ENCODE data around the gene ASTN2.
"Not testable (repeated sequence)": the region's sequence is repeated elsewhere in the genome, so short reads cannot be mapped to it uniquely, and the experiment has no call there.

ASTN2 gene

DNA sequence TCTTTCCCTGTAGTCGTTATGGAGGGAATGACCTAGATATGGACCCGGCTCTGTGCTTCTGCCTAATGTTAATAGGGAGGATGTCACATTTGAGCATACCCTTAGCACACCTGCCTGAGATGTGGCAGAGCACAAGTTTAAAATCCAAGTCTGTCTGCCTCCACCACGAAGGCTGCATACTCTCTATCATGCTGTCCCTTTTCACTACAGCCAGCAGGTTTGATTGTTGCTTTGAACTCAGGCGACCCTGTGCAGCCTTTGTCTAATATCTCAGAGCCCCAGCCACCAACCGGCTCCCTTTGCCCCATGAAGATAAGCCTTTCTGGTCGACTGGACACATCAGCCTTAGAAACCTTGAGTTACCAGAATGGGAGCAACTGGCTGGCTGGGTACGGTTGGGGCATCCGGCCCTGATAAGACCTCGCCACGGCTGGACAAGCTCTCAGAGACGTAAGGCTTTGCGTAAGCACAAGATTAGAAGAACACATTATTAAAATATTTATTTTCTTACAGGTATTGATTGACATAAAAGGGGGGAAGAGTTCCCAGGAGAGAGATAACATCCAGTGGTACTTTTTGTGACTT, 949.8 kb downstream of the ASTN2 start:
- DNase-seq: no peak

DNA sequence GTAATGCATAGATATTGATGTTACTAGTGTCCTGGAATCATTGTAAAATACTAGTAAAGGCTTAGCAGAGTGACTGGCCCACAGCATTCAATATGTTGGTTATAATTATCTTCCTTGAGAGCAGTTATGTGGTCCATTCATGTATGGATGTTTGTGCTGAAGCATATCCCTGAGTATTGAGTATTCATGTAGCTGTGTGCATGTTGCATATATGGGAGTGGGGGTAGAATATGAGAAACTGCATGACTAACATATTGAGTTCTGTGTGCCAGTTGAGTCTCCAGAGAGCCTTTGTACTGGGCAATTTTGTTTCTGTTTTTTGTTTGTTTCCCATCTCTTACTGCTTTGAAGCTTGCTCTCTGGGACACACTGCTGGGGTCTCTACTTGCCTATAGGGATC, 950.4 kb downstream of the ASTN2 start:
- no peak for DNase-seq

DNA sequence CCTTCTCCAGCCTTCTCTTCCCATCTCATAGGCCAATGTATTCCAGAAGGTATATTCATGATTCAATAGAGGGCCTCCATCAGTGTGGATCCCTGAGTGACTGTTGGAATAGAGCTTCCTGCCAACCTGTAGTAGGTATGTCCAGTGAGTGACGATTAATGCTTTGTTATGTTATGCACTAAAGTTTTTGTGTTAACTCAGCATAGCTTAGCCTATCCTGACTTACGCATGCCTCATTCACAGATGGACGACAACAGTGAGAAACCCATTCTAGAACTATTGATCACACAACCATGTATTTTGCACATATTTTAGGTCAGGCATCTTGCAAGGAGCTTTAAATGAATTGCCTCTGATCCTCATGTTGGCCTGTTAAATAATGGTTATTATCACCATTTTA, 953.2 kb downstream of the ASTN2 start:
- no peak for DNase-seq

DNA sequence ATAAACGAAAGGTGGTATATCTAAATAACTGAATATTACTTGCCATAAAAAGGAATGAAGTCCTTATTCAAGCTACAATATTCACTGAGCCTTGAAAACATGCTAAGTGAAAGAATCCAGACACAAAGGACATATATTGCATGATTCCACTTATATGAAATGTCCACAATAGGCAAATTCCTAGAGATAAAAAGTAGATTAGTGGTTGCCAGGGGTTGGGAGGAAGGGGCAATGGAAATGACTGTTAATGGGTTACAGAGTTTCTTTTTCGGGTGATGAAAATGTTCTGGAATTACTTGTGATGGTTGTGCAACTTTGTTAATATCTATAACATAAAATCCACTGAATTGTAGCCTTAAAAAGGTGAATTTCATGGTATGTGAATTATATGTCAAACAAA, 954.8 kb downstream of the ASTN2 start:
- DNase-seq: no peak

DNA sequence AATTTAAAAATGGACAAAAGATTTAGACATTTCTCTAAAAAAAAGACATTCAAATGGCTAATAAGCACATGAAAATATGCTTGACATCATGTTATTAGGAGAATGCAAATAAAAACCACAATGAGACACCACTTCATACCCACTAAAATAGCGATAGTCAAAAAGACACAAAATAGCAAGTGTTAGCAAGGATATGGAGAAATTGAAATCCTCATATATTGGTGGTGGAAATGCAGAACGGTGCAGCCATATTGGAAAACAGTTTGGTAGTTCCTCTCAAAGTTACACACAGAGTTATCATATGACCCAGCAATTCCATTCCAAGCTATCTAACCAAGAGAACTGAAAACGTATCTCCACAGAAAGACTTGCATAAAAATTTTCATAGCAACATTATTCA, 955.3 kb downstream of the ASTN2 start:
- no peak for DNase-seq

DNA sequence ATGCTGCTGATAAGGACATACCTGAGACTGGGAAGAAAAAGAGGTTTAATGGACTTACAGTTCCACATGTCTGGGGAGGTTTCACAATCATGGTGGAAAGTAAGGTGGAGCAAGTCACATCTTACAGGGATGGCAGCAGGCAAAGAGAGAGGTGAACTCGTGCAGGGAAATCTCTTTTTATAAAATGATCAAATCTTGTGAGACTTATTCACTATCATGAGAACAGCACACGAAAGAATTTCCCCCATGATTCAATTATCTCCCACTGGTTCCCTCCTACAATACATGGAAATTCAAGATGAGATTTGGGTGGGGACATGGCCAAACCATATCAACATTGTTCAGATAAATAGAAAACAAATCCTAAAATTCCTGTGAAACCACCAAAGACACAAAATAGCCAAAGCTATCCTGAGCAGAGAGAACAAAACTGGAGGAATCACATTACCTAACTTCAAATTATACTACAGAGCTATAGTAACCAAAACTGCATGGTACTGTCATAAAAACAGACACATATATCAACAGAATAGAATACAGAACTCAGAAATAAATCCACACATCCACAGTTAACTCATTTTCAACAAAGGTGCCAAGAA, 958.3 kb downstream of the ASTN2 start:
- DNase-seq: no peak

DNA sequence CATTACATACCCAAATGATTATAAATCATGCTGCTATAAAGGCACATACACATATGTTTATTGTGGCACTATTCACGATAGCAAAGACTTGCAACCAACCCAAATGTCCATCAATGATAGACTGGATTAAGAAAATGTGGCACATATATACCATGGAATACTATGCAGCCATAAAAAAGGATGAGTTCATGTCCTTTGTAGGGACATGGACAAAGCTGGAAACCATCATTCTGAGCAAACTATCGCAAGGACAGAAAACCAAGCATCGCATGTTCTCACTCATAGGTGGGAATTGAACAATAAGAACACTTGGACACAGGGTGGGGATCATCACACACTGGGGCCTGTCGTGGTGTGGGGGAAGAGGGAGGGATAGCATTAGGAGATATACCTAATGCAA, 960.3 kb downstream of the ASTN2 start:
- not testable (repeated sequence) for DNase-seq

DNA sequence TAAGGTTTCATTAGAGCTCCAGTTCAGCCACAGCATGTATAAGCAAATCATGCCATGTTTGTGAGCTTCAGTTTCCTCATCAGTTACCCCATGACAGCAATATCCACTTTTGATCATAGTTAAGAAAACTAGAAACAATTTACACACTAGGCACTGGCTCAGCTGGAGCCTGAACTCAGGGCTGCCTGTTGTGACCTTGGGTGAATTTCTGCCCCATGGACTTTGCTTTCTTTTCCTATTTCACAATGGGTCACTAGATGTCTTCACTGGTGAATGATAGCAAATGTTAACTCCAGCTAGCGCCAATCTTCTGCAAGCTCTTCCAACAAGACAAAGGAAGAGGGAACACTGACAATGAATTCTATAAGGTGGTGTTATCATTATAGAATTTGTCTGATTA, 961.1 kb downstream of the ASTN2 start:
- no peak for DNase-seq

DNA sequence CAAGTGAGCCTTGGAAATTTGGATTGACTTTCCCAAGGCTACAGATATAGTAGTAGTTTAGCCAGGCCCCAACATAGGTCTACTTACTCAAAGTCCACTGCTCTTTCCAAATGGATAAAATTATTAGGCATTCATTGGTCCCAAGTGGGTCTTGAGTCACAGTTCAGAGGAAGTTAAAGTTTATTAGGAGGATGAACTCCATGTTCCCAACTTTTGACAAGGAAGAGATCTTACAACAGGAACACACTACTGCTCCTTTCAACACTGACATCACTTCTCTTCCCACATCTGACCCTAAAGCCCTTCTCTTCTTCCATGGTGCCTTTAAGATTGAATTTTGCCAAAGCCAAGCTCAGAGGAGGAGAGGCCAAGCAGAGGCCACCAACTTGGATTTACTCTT, 962.2 kb downstream of the ASTN2 start:
- DNase-seq: no peak

DNA sequence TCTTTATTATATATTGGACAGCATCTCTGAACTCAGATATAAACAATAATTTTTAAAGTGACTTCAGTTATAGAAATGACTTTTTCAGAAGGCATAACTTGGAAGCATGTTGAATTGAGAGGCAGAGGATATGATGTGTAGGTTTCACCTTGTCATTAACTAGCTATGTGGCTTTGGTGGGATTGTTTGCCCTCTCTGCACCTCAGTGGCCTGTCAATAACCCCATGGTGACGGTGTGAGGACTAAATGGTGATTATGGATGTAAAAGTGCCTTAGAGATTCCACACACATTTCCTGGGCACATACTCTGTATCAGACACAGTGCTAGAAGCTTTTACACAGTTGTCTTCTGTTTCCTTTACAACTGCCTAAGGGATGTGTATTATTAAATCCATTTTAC, 962.6 kb downstream of the ASTN2 start:
- DNase-seq: no peak

DNA sequence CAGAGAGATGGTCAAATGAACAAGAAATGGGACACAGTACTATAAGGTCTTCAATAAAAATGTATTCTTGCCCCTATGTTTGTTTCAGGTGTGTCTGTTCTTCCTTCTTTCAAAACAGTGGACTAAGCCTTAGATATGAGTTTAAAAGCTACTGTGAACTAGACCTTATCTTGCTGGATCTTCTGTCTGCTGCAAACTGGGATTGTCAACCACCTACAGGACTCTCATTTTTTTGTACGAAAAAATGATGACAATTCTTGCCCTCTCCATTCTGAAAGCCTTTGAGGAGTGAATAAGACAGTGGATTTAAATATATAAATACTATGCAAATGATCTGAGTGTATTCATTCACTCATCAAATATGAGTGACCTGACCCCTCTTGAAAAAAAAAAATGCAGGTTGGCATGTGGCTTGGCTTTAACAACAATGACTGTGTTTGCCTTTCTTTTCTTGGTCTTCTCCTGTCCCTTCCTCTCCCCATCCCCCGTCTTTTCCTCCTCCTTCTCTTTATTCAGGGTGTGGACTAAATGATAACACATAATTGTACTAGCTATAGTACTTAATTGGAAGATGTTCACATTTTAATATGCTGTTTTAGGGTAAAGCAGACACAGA, 963.2 kb downstream of the ASTN2 start:
- no peak for DNase-seq

DNA sequence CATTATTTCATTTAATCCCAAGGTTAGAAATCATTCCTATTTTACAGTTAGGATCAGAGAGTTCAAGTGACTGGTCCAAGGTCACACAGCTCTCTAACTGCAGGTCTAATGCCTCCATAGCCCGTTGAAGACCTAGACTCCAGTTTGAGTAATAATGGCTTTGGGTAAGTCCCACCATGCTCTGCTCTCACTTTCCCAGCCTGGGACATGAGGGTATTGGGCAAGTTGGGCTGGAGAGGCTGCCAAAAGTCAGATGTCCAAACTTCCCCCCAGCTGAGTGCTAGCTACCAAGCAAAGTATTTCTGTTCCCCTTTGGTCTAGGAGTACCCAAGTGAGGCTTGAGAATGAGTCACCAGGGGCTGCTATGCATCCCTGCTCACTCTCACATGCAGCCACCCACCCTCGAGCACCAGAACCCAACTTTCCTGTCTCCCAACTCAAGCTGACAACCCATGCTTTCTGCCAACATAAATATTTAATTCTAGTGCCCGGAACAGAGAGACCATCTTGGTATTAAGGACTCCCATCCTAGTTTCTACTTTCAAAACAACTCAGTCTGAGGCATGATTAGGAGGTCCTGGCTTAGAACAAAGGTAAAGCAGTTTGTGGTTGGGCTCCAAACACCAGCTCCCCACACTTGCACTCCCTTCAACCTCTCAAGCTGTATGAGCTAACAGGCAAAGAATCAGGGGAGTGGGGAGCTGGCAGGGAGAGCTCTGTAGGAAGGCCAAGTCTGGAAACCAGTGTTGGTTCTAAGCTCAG, 964.3 kb downstream of the ASTN2 start:
- DNase-seq: no peak

DNA sequence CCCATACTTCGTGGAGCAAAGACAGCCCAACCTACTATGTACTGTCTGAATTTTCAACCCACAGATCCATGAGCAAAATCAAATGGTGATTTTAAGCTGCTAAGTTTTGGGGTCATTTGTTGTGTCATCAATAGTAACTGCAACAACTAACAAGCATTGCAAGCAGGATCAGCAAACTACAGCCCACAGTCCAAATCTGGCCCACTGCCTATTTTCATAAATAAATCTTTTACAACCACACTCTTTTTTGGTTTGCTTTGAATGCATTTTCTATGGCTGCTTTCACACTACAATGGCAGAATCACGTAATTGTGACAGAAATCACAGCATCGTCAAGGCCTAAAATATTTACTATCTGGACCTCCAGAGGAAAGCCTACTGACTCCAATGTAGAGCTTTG, 964.9 kb downstream of the ASTN2 start:
- DNase-seq: no peak

DNA sequence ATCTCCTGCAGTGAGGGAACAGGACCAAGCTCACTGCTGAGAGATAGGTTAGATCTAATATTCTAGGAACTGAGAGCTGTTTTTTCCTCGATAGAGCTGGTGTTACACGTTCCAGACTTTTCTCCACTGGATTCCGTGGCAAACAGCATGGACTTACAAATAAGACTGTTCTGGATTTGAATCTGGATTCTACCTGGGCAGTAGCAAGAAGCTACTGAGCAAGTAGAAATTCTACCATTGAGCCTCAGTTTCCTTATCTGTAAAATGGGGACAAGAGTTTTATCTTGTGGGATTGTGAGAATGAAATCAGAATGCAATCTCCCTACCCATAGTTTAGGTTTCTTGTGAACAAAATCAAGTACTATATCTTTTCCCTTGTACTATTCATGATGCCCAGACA, 966.4 kb downstream of the ASTN2 start:
- DNase-seq: no peak

DNA sequence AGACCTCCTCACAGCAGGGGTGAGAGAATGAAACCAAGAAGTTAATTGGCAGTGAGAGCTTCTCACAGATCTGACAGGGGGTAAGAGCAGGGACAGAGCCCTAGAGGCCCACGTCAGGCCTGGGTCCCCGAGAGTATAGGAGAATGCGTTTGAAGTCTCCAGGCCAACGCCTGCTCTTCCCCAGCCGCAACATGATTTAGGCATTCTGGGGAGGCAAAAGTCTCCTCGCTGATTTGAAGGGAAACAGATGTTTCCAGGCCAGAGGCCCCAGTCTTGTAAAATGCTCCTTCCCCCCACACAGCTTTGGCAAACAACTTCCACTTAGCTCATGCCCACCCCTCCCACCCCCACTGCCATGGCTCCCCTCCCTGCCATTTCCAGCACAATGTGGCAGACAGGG, 966.9 kb downstream of the ASTN2 start:
- DNase-seq: no peak

DNA sequence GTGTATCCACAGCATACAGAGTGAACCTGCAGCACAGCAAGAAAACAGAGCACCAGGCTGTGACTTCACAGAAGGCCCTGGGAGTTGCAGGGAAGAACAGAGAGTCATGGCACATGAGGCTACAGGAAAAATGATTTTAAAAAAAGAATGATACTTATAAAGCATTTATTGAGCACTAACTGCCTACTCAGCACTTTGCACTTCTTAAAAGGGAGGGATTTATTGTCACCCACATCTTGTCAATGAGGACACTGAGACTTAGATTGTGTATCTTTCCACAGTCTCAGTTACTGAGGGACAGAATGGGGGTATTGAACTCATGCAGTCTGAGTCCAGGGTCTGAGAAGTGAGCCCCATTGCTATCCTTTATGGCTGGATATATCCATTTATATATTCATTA, 972.3 kb downstream of the ASTN2 start:
- no peak for DNase-seq

DNA sequence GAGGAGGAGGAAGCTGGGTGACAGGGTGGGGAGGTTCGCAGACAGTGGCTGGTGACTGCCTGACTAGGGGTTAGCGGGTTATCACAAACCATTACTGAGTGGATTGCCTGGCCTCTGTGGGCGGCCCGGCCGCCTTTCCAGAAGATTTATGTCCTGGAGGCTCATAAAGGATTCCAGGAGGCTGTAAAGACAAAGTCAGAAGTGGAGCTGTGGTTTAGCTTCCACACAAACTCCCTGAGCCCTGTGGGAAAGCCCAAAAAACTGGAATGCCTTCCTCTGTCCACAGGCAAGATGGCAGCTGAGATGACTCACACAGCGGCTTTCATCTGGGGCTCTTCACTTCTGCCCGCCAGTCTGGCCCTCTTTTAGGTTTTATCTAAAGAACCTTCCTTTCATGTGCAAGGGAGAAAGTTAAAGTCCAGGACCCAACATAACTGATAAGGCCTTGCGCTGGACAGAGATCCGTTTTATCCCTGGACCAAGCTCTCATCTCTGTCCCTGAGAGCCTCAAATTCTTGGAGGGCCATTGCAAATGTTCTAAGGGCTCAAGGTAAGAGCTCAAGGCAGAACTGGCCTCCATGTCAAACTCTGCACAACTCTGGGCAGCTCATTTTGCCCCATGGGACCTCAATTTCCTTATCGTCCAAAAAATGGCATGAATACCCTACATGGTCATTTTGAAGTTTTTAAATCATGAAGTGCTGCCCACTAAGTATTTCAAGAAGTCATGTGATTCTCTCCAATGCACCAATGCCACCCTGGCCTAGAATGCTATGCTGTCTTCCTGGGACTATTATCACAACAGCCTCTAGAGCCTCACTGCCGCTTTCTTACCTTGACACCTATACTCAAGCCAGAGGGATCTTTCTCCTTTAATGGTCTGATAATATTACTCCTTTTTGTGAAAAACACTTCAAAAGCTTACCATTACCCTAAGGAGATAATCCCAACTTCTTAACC, 977.2 kb downstream of the ASTN2 start:
- DNase-seq: no peak

DNA sequence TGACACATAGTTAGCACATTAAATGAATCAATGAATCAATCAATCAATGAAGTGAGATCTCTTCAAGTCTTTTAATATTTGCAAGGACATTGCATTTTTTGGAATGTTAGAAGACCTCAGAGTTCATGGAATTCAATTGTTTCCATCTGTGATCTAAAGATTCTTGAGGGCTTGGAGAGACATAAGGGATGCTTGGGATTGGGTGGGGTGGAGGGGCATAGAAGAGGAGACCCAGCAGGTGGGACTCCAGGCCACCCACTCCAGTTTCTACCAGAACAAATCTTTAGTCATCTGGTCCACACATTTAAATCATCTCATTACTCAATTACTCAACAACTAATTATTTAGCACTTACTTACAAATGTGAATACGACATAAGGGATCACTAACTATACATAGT, 978.7 kb downstream of the ASTN2 start:
- DNase-seq: no peak

DNA sequence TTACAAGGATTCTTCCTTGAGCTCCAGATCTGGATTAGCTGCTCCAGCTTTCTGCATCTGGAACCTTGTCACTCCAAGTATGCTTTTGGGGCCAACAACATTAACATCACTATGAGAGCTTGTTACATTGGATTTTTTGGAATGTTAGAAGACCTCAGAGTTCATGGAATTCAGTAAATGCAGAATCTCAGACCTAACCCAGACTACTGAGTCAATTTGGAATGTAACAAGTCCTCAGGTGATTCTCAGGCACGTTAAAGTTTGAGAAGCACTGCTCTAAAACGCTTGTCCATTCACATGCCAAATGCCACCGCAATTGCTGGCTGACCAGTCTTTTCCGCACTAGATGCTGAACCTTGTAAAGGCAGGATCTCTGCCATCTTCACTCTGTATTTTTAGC, 979.2 kb downstream of the ASTN2 start:
- no peak for DNase-seq

DNA sequence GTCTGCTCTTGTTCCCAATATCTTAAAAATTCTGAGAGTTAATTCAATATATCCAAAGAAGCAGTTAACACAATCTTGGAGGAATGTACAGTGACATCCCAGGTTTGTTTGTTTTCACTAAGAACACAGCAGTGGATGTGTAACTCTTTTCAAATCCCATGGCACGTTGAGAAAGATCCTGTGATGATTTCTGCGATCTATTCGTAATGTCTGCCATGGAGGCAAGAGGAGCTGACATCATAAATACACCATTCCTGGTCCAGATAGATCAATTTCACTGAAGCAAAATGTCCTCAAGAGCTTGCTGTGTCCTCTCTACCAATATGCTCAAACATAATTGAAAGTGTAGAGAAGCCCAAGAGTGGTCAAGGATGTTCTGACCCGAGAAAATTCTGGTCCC, 980.5 kb downstream of the ASTN2 start:
- no peak for DNase-seq

DNA sequence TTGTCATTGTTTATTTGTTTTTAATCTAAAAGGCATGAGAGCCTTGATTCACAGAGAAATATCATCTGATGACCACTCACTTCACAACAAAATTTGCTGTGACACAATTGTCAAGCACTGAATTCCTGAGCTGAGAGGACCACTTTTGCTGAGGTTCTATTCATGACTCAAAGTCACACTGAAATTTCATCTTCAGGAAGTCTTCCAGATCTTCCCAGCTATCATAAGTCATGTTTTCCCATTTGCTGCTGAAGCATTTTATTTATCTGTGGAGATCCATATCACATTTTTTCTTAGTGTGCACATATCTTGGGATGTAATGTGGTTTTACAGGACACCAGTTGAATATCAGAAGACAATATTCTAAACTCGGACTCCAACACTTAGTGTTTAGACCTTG, 982.8 kb downstream of the ASTN2 start:
- DNase-seq: no peak

DNA sequence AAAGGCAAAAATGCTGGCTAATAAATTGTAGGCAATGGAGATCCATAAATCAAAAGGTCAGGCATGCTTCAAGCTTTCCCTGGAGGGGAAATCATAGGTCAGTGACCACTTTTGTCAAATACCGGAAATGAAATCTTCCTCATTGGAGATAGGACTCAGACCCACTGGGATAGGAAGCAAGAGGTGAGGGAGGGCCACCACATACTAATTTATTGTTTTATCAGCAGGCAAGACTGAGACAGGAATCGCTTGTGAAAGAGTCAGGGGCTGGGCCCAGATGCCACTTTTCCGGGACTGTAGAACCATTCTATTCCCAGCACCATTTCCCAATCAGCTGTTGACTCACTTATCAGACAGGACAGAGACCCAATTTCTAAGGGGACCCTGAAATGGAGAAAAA, 984.0 kb downstream of the ASTN2 start:
- no peak for DNase-seq

DNA sequence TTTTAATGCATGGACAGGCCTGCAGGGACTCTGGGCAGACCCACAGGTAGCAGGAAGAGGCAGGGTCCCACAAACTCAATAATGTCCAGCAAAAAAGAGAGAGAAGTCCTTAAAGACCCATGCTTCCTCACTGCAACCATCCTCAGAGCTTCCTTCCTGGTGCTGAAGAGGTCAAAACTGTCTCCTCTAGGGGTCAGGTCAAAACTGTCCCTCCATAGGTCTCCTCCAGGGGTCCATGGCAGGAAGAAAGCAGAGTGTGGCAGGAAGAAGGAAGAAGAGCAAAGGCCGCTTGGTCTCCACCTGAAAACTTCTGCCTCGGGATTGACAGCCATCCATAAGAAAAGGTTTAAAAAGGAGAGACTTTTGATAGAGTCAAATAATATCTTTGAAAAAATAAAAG, 989.6 kb downstream of the ASTN2 start:
- no peak for DNase-seq

Data from activated CD8-positive, alpha-beta memory T cell treated with anti-CD3 and anti-CD28 coated beads, Interleukin-2, amount 50 U/mL, for 4 hours (primary cell).